NB4 (cell line): ENCODE measurements around the gene LLCFC1.

Experiments
- CTCF ChIP-seq: IDR thresholded peaks from one replicate; pipeline ENCODE4 v1.5.1; 2012; ENCODE audit warnings: low read depth, low read length
- POLR2A ChIP-seq: IDR thresholded peaks from 2 replicates; pipeline ENCODE4 v1.6.1; 2011; ENCODE audit warnings: mild to moderate bottlenecking; ENCODE audit not compliant: insufficient read length; ENCODE audit errors: extremely low read depth

- no peak for TF ChIP-seq POLR2A
- no peak for TF ChIP-seq CTCF
Observed at GRCh38 chr7:142913566-142913965, 25.7 kb upstream of the LLCFC1 start.
